Thoracic aorta (tissue), 2 donors: Measurements from ENCODE around the gene LRCH1. TPM values are rescaled to one million over a fixed set of nuclear protein-coding genes. Genes with fewer than 3 reads are reported as not detected.

Source experiments
- ATAC-seq: fragments of 150-250 bp; one replicate; pipeline ENCODE4 v1.8.0; 2017; ENCODE audit warnings: low read depth; ENCODE audit not compliant: insufficient number of reproducible peaks, low FRiP score
- DNase-seq: peaks from one replicate; pipeline ENCODE4 v3.0.0-alpha.2; 2020; ENCODE audit warnings: low spot score
- H3K27ac ChIP-seq, 2 donors: fragments of 200-600 bp; sonication (generic); 1 replicate in 1 of 2; 2 replicates in 1 of 2; pipeline ENCODE4 v1.5.1; 2016; ENCODE audit warnings: mild to moderate bottlenecking in 2 of 2, moderate library complexity in 2 of 2
- H3K27me3 ChIP-seq: fragments of 200-600 bp; sonication (generic); replicated peaks from 2 replicates; pipeline ENCODE4 v1.6.0; 2016; ENCODE audit warnings: mild to moderate bottlenecking; ENCODE audit not compliant: insufficient read depth
- H3K36me3 ChIP-seq: fragments of 200-600 bp; sonication (generic); one replicate; pipeline ENCODE4 v1.5.1; 2016
- H3K4me1 ChIP-seq, 2 donors: fragments of 200-600 bp; sonication (generic); 1 replicate in 1 of 2; 2 replicates in 1 of 2; pipeline versions ENCODE4 v1.5.1 to v1.6.0; 2016; ENCODE audit warnings: low read depth in 2 of 2, mild to moderate bottlenecking in 1 of 2; ENCODE audit not compliant: control insufficient read depth in 1 of 2
- H3K4me3 ChIP-seq: fragments of 200-600 bp; sonication (generic); 2 replicates; pipeline ENCODE4 v1.5.1; 2016; ENCODE audit warnings: mild to moderate bottlenecking
- H3K9me3 ChIP-seq: fragments of 200-600 bp; sonication (generic); 2 replicates; pipeline ENCODE4 v1.5.1; 2016
- CTCF ChIP-seq: fragments of 200-600 bp; sonication (generic); IDR thresholded peaks from one replicate; pipeline ENCODE4 v1.5.1; 2019; ENCODE audit warnings: antibody characterized with exemption
- total RNA-seq, 2 donors: library from RNA; depleted of rRNA; stranded (reverse); fragments of >200 nt; gene quantifications; one replicate each; pipeline versions ENCODE4 v1.1.0 to v1.2.3, GENCODE V29; 2016

LRCH1 gene
- total RNA-seq, 2 donors from 2014 or later: 29.4 to 38.9 TPM

GRCh38 chr13:46535825-46536224, 17.1 kb upstream of the LRCH1 start:
- H3K4me3 ChIP-seq: no peak overlapping the region

GRCh38 chr13:46536341-46536740, 16.6 kb upstream of the LRCH1 start:
- H3K9me3 ChIP-seq: no peaks in the 10 kb centered on the region
- DNase-seq (no peak), ATAC-seq (no peak)
- no peak for TF ChIP-seq CTCF
- no peak overlapping the region for H3K4me3 ChIP-seq
- H3K27me3 ChIP-seq: no peaks in the 10 kb centered on the region
- H3K4me1 ChIP-seq: peaks cover 0 to 4% of the 10 kb centered on the region in 2 donors
- H3K27ac ChIP-seq: no peak overlapping the region
- H3K36me3 ChIP-seq: no peaks in the 10 kb centered on the region

More at GRCh38 chr13:46535825-46536224, 17.1 kb upstream of the LRCH1 start:
- TF ChIP-seq CTCF: no peak
- Histone ChIP-seq H3K36me3 (no peaks in the 10 kb centered on the region), H3K27ac (no peak overlapping the region), H3K27me3 (no peaks in the 10 kb centered on the region), H3K4me1 (peaks cover 0 to 9% of the 10 kb centered on the region in 2 donors), H3K9me3 (no peaks in the 10 kb centered on the region)
- DNase-seq (no peak), ATAC-seq (no peak)

- H3K4me3 ChIP-seq: no peak overlapping the region
- no peak overlapping the region for H3K27ac ChIP-seq
- no peak for ATAC-seq
- TF ChIP-seq CTCF: no peak
- H3K9me3 ChIP-seq: no peaks in the 10 kb centered on the region
- no peak for DNase-seq
- no peaks in the 10 kb centered on the region for H3K36me3 ChIP-seq
- no peaks in the 10 kb centered on the region for H3K27me3 ChIP-seq
- H3K4me1 ChIP-seq: no peaks in the 10 kb centered on the region
These were observed 13.7 kb upstream of the LRCH1 start for GRCh38 chr13:46539231-46539630.

GRCh38 chr13:46541210-46541609, 11.8 kb upstream of the LRCH1 start:
- no peaks in the 10 kb centered on the region for H3K9me3 ChIP-seq
- H3K27me3 ChIP-seq: no peaks in the 10 kb centered on the region
- TF ChIP-seq CTCF: no peak
- H3K27ac ChIP-seq: no peak overlapping the region
- no peak for DNase-seq
- H3K36me3 ChIP-seq: no peaks in the 10 kb centered on the region
- no peak for ATAC-seq
- H3K4me3 ChIP-seq: no peak overlapping the region
- no peaks in the 10 kb centered on the region for H3K4me1 ChIP-seq

- no peak for TF ChIP-seq CTCF
- Histone ChIP-seq H3K27ac (no peak overlapping the region), H3K9me3 (no peaks in the 10 kb centered on the region), H3K4me1 (no peaks in the 10 kb centered on the region), H3K4me3 (no peak overlapping the region), H3K36me3 (no peaks in the 10 kb centered on the region), H3K27me3 (no peaks in the 10 kb centered on the region)
- ATAC-seq (no peak), DNase-seq (no peak)
These were observed 10.1 kb upstream of the LRCH1 start for GRCh38 chr13:46542833-46543232.
